K562 treated with DMSO at 1 percent for 12 hours (cell line): ENCODE measurements around the gene IL12RB2. TPM values are rescaled to one million over a fixed set of nuclear protein-coding genes. Genes with fewer than 3 reads are reported as not detected.

Experiments
- total RNA-seq: library from RNA; unstranded; fragments of 300-600 nt; gene quantifications from 2 replicates; pipeline ENCODE4 v1.2.3, GENCODE V29; 2022; ENCODE audit not compliant: insufficient read depth

Gene IL12RB2
- 1.2 and 4.0 TPM in 2 replicates for total RNA-seq

DNA sequence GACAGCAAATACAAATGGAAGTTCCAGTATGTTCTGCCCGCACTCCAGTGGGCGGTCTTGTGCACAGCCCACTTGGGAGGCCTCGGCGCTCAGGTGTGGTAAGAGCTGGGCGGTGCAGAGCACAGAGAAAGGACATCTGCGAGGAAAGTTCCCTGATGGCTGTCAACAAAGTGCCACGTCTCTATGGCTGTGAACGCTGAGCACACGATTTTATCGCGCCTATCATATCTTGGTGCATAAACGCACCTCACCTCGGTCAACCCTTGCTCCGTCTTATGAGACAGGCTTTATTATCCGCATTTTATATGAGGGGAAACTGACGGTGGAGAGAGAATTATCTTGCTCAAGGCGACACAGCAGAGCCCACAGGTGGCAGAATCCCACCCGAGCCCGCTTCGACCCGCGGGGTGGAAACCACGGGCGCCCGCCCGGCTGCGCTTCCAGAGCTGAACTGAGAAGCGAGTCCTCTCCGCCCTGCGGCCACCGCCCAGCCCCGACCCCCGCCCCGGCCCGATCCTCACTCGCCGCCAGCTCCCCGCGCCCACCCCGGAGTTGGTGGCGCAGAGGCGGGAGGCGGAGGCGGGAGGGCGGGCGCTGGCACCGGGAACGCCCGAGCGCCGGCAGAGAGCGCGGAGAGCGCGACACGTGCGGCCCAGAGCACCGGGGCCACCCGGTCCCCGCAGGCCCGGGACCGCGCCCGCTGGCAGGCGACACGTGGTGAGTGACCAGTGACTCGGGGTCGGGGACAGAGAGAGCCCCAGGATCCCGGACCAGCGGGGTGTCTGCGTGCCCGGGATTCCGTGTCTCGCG, at the start of gene IL12RB2:
TSS of gene IL12RB2 (plus strand) at position 623 of the 810 bp plus-strand sequence. CDS start 12,496 bp downstream, outside the sequence.

DNA sequence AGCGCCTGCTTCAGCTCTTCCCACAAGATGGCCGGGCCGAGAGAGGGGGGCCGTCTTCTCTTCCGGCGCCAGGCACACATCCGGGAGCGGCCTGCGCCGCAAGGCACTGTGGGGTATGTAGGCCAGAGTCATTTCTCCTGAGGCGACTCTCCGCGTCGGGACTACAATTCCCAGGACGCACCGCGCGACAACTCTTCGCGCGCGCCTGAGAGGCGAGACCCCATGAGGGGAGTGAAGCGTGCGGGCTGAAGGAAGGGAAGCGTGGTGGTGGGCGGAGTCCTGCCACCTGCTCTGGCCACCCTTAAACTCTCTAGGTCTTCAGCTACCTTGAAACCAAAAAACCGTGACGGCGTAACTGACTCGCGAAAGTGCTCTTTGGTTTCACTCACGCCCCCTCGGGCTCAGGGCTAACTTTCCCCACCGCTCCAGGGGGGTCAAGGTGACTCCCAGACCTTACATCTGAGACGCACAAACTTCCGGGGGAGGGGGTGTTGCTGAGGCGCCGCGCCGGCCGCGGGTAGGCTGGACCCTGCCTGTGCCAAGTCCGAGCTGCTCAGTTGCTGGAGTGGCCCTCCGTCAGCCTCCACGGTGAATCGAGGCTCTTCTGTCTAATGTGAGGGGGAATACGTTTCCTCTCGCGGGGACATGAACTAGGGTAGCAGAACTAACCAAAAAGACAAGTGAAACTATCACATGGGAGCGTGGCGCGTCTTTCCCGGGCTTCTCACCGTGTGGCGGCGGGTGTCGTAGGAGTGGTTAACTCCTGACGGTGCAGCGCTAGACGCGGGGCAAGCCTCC, 122.9 kb downstream of the IL12RB2 start, which contains the start of gene SERBP1:
TSS of gene SERBP1 (minus strand) at position 45 of the 798 bp plus-strand sequence. CDS start 102 bp downstream, outside the sequence.

Other genes with a start within 250 kb of the IL12RB2 start
- not detected in 2 replicates for gene C1orf141, start 172.9 kb upstream of the IL12RB2 start, total RNA-seq
- 7.2 and 22.0 TPM in 2 replicates for gene IL23R, start 141.4 kb upstream of the IL12RB2 start, total RNA-seq
- 112 and 189 TPM in 2 replicates for gene SERBP1, start 122.5 kb downstream of the IL12RB2 start, total RNA-seq